ENCODE data around the gene FOXF2. TPM values are rescaled to one million over a fixed set of nuclear protein-coding genes. Genes with fewer than 3 reads are reported as not detected.

Gene FOXF2
- total and polyA plus RNA-seq, 2 of the 13 experiments (the other 11 are each of a cell fraction or from before 2014, with no cell fraction given) = not detected

GRCh38 chr6:1390133-1390945, 963 bp downstream of the FOXF2 start:
- H3K4me1 ChIP-seq (ENCODE audit: insufficient read depth, low read length) = peaks cover 10% of the 10 kb centered on the region; the same call in 1 of the 2 replicates
- H3K27me3 ChIP-seq (ENCODE audit: control insufficient read depth in 1 of 2, insufficient read depth in 2 of 2, low read length in 2 of 2) = peaks cover 49 to 93% of the 10 kb centered on the region in 2 experiments
- BruUV-seq (replicated peaks) = no TSS peak
- FAIRE-seq = no peak
- H3K9ac ChIP-seq (ENCODE audit: insufficient read depth, low read depth, low read length) = no peak overlapping the region
- ChIA-PET POLR2A (no interaction called here), CTCF (ENCODE audit: low intra/inter-chr PET ratio, low total read pairs) (no interaction called here)
- ATAC-seq = peak; percentile 16
- peak overlapping the region; percentile 56 for H3K4me2 ChIP-seq (ENCODE audit: low read depth, low read length)
- in situ Hi-C loops (cut with HindIII; ENCODE audit: extremely low pct_ligation_motif_present, low pct_unique_long_range_greater_than_20kb) = loop anchor here (10.0 kb wide), 1 partner anchor 796 kb away; no protein-coding TSS in a partner anchor
- DNase-seq (ENCODE audit: low spot score) = no peak
- intact Hi-C loops (cut with micrococcal nuclease; ENCODE audit: unreplicated experiment) = no loop called here
- no peaks in the 10 kb centered on the region for H3K79me2 ChIP-seq (ENCODE audit: insufficient read depth, low read length)
- no peak overlapping the region for H2AFZ ChIP-seq (ENCODE audit: low read length)
- H3K36me3 ChIP-seq (replicated peaks in 1 of 2; ENCODE audit: control insufficient read depth in 1 of 2, insufficient read depth in 2 of 2, low read length in 2 of 2) = no peaks in the 10 kb centered on the region
- no peaks in the 10 kb centered on the region for H3K9me3 ChIP-seq (ENCODE audit: low read length)
- peaks cover 4% of the 10 kb centered on the region for H4K20me1 ChIP-seq (ENCODE audit: insufficient read depth, low read length)
- H3K4me3 ChIP-seq (replicated peaks in 1 of 3; ENCODE audit: insufficient read depth in 1 of 3, low read depth in 2 of 3, low read length in 3 of 3) = peak overlapping the region in 2 of 3 experiments; percentile 23 to 56; a peak in 1 of 6 replicates
- WGBS (ENCODE audit: low lambda C conversion rate) = 39% methylated on average over 23 of the region's 106 CpGs
- H3K27ac ChIP-seq (ENCODE audit: extremely low read length, insufficient read depth, low read length) = no peak overlapping the region
- TF ChIP-seq IRF9 (CRISPR knock-in tag; IDR thresholded peaks at IDR 0.05; ENCODE audit: borderline replicate concordance) (0 out of 2 replicates have a peak, but pooled peaks have one; percentile 29), BCL6 (CRISPR knock-in tag; IDR thresholded peaks at IDR 0.05) (peak; percentile 67; the same call in 1 of the 2 replicates), ZFP91 (CRISPR knock-in tag; IDR thresholded peaks at IDR 0.05; ENCODE audit: borderline replicate concordance) (0 out of 2 replicates have a peak, but pooled peaks have one; percentile 38), AGO1 (IDR thresholded peaks at IDR 0.05; ENCODE audit: low read depth, low read length, poor library complexity, severe bottlenecking) (peak; percentile 21), KLF6 (CRISPR knock-in tag; IDR thresholded peaks at IDR 0.05) (no peak), SRSF9 (IDR thresholded peaks at IDR 0.05; ENCODE audit: borderline replicate concordance, insufficient read depth, low read depth, low read length, poor library complexity, severe bottlenecking) (no peak), ZNF891 (CRISPR knock-in tag; IDR thresholded peaks at IDR 0.05) (0 out of 2 replicates have a peak, but pooled peaks have one; percentile 27), GABPB1 (CRISPR knock-in tag; IDR thresholded peaks at IDR 0.05) (peak; percentile 15; the same call in 1 of the 2 replicates), ZNF18 (CRISPR knock-in tag; IDR thresholded peaks at IDR 0.05; ENCODE audit: insufficient replicate concordance) (no peak), ZSCAN21 (CRISPR knock-in tag; IDR thresholded peaks at IDR 0.05; ENCODE audit: borderline replicate concordance) (0 out of 2 replicates have a peak, but pooled peaks have one; percentile 13), ZFYVE20 (CRISPR knock-in tag; IDR thresholded peaks at IDR 0.05; ENCODE audit: borderline replicate concordance, low read depth) (0 out of 2 replicates have a peak, but pooled peaks have one; percentile 43), CHD4 (IDR thresholded peaks at IDR 0.05; ENCODE audit: borderline replicate concordance, low read length) (no peak)
- TF ChIP-seq, protein P1, sequence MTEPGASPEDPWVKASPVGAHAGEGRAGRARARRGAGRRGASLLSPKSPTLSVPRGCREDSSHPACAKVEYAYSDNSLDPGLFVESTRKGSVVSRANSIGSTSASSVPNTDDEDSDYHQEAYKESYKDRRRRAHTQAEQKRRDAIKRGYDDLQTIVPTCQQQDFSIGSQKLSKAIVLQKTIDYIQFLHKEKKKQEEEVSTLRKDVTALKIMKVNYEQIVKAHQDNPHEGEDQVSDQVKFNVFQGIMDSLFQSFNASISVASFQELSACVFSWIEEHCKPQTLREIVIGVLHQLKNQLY (CRISPR knock-in tag; IDR thresholded peaks at IDR 0.05) = no peak
- TF ChIP-seq, protein P2, sequence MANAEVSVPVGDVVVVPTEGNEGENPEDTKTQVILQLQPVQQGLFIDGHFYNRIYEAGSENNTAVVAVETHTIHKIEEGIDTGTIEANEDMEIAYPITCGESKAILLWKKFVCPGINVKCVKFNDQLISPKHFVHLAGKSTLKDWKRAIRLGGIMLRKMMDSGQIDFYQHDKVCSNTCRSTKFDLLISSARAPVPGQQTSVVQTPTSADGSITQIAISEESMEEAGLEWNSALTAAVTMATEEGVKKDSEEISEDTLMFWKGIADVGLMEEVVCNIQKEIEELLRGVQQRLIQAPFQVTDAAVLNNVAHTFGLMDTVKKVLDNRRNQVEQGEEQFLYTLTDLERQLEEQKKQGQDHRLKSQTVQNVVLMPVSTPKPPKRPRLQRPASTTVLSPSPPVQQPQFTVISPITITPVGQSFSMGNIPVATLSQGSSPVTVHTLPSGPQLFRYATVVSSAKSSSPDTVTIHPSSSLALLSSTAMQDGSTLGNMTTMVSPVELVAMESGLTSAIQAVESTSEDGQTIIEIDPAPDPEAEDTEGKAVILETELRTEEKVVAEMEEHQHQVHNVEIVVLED (CRISPR knock-in tag; IDR thresholded peaks at IDR 0.05; ENCODE audit: borderline replicate concordance) = no peak

Measured in HepG2 (cell line).